ENCODE results near the gene NFE2L1. TPM values are rescaled to one million over a fixed set of nuclear protein-coding genes. Genes with fewer than 3 reads are reported as not detected.
"Not testable (repeated sequence)": the region's sequence is repeated elsewhere in the genome, so short reads cannot be mapped to it uniquely, and the experiment has no call there.

Gene NFE2L1
- total RNA-seq, 3 donors from 2014 or later, result 182 to 275 (median 247) TPM

DNA sequence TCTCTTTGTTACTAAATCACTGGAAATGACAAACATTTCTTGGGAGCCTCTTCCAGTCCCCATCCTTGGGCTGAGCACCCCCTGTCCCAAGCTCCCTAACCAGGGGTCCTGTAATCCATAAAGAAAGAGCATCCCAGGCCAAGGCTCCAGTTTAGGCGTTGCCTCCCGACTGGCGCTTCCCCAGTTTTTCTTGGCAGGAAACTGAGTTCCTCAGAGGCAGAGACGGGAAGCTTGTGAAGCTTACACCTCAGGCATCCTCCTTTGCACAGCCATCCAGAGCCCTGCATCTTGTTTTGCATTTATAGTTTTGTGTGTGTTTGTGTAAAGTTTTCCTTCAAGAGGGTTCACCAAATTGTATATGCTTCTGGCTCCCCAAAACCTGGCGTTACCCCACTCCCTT is 17.6 kb upstream of the NFE2L1 start:
- no peaks in the 10 kb centered on the region for H3K9me3 ChIP-seq
- intact Hi-C loops (cut with DNase I, micrococcal nuclease), result no loop called here
- no peak overlapping the region for H3K4me3 ChIP-seq
- no peak for DNase-seq
- H3K36me3 ChIP-seq (ENCODE audit: low read depth), result no peaks in the 10 kb centered on the region
- H3K4me1 ChIP-seq (ENCODE audit: low read depth), result peaks cover 15% of the 10 kb centered on the region
- no peak for ATAC-seq
- TF ChIP-seq CTCF (IDR thresholded peaks at IDR 0.05), result no peak

DNA sequence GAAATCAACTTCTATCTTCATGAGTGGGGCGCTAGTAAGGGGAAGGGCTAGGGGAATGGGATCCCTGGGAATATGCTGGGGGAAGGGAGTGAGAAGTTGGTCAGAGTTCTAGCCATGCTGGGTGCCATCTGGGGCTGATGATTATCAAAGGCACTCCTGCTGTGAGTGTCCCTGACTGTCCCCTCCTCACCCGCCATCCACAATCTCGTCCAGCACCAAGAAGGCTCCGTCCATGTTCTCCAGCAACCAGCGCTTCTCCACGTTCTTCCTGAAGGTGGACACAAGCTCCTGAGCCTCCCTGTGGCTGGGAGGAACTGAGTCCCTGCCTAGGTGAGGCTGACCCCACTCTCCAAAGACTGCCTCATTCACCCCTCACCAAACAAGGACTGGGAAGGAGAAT is 16.2 kb upstream of the NFE2L1 start:
- no peak for TF ChIP-seq CTCF (IDR thresholded peaks at IDR 0.05)
- H3K4me1 ChIP-seq (ENCODE audit: low read depth), result peaks cover 4% of the 10 kb centered on the region
- H3K9me3 ChIP-seq, result no peaks in the 10 kb centered on the region
- ATAC-seq (no peak), DNase-seq (no peak)
- intact Hi-C loops (cut with DNase I, micrococcal nuclease), result no loop called here
- H3K4me3 ChIP-seq, result no peak overlapping the region
- H3K36me3 ChIP-seq (ENCODE audit: low read depth), result no peaks in the 10 kb centered on the region

GRCh38 chr17:48034734-48035133 is 13.4 kb upstream of the NFE2L1 start:
- H3K4me3 ChIP-seq; H3K9me3 ChIP-seq; DNase-seq; intact Hi-C loops (cut with DNase I, micrococcal nuclease); ATAC-seq; H3K36me3 ChIP-seq (ENCODE audit: low read depth); H3K4me1 ChIP-seq (ENCODE audit: low read depth): not testable (repeated sequence)

DNA sequence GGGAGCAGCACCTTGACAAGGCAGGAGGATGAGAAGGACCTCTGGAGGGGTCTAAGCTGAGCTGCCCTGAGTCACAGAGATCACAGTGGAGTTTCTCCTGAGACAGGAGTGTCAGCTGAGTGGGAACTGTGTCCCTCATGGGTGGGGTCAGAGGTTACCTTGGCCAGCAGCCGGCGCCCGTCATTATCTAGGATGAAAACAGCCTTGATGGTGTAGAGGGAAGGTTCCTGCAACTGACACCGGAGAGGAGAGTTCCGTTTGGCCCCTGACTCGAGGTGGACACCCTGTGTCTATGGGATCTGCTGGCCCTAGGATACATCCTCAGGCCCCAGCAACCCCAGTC is 11.5 kb upstream of the NFE2L1 start:
- no peaks in the 10 kb centered on the region for H3K36me3 ChIP-seq (ENCODE audit: low read depth)
- intact Hi-C loops (cut with DNase I, micrococcal nuclease), result no loop called here
- ATAC-seq, result no peak

DNA sequence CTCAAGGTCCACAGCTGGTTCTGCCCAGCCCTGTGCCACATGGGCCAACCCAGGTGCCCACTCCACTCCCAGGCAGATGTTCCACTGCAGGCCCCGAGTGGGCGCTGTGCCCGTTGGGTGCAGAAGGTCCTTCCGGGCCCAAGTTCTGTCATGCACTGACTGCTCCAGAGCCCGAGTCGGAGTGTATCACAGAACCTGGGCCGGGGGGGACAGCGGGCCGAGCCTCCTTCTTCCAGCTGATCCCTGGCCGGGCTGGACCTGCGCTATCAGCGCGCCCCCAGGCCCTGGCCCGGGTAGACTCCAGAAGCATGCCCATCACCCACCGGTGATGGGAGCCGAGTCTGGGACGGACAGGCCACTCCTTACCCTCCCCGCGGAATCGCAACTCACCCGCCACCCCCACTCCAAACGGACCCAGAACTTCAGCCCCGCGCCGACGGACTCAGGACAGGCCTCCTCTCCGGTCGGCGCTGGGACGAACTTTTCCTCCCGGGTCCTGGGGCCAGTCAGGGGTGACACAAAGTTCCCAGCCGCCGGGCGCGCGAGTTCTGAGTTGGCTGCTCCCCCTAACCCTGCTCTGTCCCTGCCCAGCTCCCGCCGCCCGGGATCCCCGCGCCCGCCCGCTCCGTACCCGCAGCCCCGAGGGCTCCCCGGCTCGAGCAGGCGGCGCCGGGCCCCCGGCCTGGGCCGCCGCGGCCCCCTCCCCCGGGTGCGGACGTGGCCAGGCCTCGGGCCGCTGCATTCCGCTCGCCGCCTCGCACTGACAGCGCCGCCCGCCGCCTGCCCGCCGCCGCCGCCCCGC is 10.9 kb upstream of the NFE2L1 start, which contains the start of gene COPZ2:
TSS of gene COPZ2 (minus strand) at position 762 of the 802 bp plus-strand sequence. CDS start at position 742, 20 bp downstream.
- ATAC-seq (peak; percentile 89), DNase-seq (peak; percentile 54 to 72 (median 71))
- TF ChIP-seq CTCF (IDR thresholded peaks at IDR 0.05), result peak; percentile 69
- Histone ChIP-seq H3K4me3 (peak within 1 kb of the TSS; percentile 19), H3K4me1 (ENCODE audit: low read depth) (peaks cover 5% of the 10 kb centered on the region), H3K9me3 (no peaks in the 10 kb centered on the region), H3K36me3 (ENCODE audit: low read depth) (no peaks in the 10 kb centered on the region)
- intact Hi-C loops (cut with DNase I, micrococcal nuclease), result no loop called here

More for the DNA sequence above, 11.5 kb upstream of the NFE2L1 start:
- TF ChIP-seq CTCF (IDR thresholded peaks at IDR 0.05), result no peak
- Histone ChIP-seq H3K4me1 (ENCODE audit: low read depth) (peaks cover 5% of the 10 kb centered on the region), H3K4me3 (no peak overlapping the region), H3K9me3 (no peaks in the 10 kb centered on the region)
- no peak for DNase-seq

DNA sequence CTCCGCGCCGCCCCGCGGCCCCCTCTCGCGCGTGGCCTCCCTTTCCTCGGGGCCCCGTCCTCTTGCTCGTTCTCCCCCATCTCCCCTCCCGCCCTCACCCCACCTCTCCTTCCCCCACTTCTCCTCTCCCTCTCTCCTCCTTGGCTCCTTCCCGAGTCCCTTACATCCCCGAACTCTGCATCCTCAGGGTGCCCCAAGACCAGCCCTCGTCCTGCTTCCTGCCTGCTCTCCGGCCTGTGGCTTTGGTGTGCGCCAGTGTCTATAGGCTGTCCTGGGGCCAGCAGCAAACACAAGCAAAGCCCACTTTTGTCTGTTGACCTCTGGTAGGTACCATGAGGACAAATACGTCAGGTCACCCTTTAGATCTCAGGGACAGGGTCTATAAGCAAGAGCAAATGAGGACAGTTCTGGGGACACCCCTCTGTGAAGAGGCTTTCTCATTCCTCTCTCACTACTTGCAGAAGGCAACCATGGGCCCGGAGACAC is 10.3 kb upstream of the NFE2L1 start:
- Histone ChIP-seq H3K4me3 (no peak overlapping the region), H3K36me3 (ENCODE audit: low read depth) (no peaks in the 10 kb centered on the region), H3K9me3 (no peaks in the 10 kb centered on the region), H3K4me1 (ENCODE audit: low read depth) (peaks cover 5% of the 10 kb centered on the region)
- intact Hi-C loops (cut with DNase I, micrococcal nuclease), result no loop called here
- TF ChIP-seq CTCF (IDR thresholded peaks at IDR 0.05), result no peak
- DNase-seq (peak in 1 of 3 donors; percentile 44), ATAC-seq (peak; percentile 8)

Measured in mucosa of descending colon (tissue), 3 donors.